T-helper 1 cell treated with Interleukin-12 subunit alpha and Interleukin-12 subunit beta and Interleukin-4 antibody, amounts not matched to agents 30 μg/mL and 1 μg/mL, for 36 hours (primary cell): ENCODE measurements around the gene HNRNPH1.
A peak's percentile ranks its signal among the peaks of the same experiment; 100 is the strongest.
"Not testable (repeated sequence)": the region's sequence is repeated elsewhere in the genome, so short reads cannot be mapped to it uniquely, and the experiment has no call there.

ENCODE experiments used
- H3K27ac Mint-ChIP-seq: one replicate; pipeline ENCODE4 v1.8.0; 2021; ENCODE audit warnings: mild to moderate bottlenecking, mixed read lengths
- H3K27me3 Mint-ChIP-seq: one replicate; pipeline ENCODE4 v1.8.0; 2021; ENCODE audit warnings: low read depth, mixed read lengths
- H3K36me3 Mint-ChIP-seq: one replicate; pipeline ENCODE4 v1.8.0; 2021; ENCODE audit warnings: low read depth, mixed read lengths
- H3K4me1 Mint-ChIP-seq: one replicate; pipeline ENCODE4 v1.8.0; 2021; ENCODE audit warnings: low read depth, mixed read lengths
- H3K4me3 Mint-ChIP-seq: one replicate; pipeline ENCODE4 v1.8.0; 2021; ENCODE audit warnings: mild to moderate bottlenecking, moderate library complexity, mixed read lengths
- H3K9me3 Mint-ChIP-seq: one replicate; pipeline ENCODE4 v1.8.0; 2021; ENCODE audit warnings: mixed read lengths

The HNRNPH1 gene

GRCh38 chr5:179634370-179635172, 11.1 kb upstream of the HNRNPH1 start:
- H3K27ac Mint-ChIP-seq, H3K36me3 Mint-ChIP-seq: not testable (repeated sequence)

DNA sequence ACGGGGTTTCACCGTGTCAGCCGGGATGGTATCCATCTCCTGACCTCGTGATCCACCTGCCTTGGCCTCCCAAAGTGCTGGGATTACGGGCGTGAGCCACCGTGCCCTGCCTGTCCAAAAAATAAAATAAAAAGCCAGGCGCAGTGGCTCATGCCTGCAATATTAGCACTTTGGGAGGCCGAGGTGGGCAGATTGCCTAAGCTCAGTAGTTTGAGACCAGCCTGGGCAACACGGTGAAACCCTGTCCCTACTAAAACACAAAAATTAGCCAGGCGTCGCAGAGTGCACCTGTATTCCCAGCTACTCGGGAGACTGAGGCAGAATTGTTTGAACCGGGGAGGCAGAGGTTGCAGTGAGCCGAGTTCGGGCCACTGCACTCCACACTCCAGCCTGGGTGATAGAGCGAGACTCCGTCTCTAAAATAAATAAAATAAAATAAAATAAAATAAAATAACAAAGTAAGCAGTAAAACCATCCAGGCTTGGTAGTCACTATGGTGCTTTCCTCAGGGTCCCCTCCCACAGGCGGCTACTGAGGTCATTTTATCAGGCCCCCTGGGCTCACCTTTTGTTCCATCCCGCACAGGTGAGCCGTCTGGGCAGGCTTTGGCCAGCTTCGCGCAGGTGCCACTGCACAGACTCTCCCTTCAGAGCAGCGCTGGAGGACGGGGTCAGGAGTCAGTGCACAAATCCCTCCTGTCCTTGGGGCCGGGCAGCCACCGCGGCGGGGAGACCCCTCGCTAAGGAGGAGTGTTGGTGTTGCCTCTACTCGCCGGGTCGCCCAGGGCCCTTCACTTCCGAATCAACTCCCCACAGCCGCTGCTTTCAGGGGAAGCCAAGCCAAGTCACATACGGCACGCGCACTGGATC, 10.3 kb upstream of the HNRNPH1 start:
- H3K36me3 Mint-ChIP-seq, H3K4me3 Mint-ChIP-seq, H3K9me3 Mint-ChIP-seq, H3K27me3 Mint-ChIP-seq, H3K27ac Mint-ChIP-seq, H3K4me1 Mint-ChIP-seq: not testable (repeated sequence)

More at GRCh38 chr5:179634370-179635172, 11.1 kb upstream of the HNRNPH1 start:
- not testable (repeated sequence) for H3K9me3 Mint-ChIP-seq, H3K27me3 Mint-ChIP-seq, H3K4me1 Mint-ChIP-seq, H3K4me3 Mint-ChIP-seq

DNA sequence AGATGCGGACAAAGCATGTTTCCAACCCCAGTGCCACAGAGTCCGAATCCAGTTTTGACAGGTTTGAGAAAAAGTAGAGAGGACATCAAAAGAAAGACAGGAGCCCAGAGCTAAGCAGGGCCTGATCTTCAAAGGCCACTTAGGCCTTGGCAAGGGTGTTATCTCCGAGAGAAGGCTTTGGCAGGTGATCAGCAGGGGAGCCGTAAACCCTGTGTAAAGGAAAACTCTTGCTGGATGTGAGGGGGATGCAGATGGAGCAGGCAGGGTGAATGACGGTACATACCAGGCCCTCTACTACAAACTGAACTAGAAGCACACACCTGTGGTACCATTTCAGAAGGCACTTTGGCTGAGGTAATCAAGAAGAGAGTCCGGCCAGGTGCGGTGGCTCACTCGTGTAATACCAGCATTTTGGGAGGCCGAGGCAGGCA, 1.4 kb upstream of the HNRNPH1 start:
- Mint-ChIP-seq H3K27ac (peak overlapping the region; percentile 100), H3K4me1 (peaks cover 38% of the 10 kb centered on the region), H3K27me3 (no peaks in the 10 kb centered on the region), H3K36me3 (peaks cover 36% of the 10 kb centered on the region), H3K4me3 (peak overlapping the region; percentile 99), H3K9me3 (no peaks in the 10 kb centered on the region)

- Mint-ChIP-seq H3K27ac (peak overlapping the region; percentile 100), H3K4me1 (peaks cover 44% of the 10 kb centered on the region), H3K27me3 (no peaks in the 10 kb centered on the region), H3K36me3 (peaks cover 41% of the 10 kb centered on the region), H3K9me3 (no peaks in the 10 kb centered on the region), H3K4me3 (peak overlapping the region; percentile 99)
Measured at GRCh38 chr5:179623906-179624741, 653 bp upstream of the HNRNPH1 start.

DNA sequence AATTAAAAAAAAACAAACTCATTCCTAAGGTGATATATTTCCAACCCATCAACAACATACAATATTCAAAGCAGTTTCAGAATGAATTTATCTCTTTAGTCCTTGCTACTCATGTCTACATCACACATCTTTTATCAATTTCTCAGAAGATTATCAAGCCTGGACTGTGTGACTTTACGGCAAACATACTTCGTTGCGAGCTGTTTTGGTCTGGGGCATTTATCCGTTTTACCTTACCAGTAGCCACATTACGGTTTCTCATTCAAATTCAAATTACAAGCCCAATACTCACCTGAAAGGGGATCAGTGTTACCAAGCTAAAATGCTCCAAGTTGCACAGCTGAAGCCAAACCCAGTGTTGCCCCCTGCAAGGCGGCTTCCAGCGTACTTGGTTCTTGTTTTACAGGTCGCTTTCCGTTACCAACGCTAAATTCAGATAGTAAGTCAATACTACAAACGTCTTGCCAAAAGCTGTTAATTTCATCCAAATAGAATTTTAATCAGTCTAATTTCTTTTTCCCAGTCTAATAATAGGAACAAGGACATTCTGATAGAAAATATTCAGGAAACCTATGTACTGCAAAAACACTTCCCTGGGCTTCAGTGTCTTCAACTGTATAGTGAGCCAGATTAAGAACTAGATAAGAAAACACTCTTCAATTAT, 1.8 kb downstream of the HNRNPH1 start:
- H3K4me3 Mint-ChIP-seq, result peak overlapping the region; percentile 90
- peak overlapping the region; percentile 87 for H3K27ac Mint-ChIP-seq
- peaks cover 60% of the 10 kb centered on the region for H3K36me3 Mint-ChIP-seq
- no peaks in the 10 kb centered on the region for H3K9me3 Mint-ChIP-seq
- peaks cover 59% of the 10 kb centered on the region for H3K4me1 Mint-ChIP-seq
- H3K27me3 Mint-ChIP-seq, result no peaks in the 10 kb centered on the region

DNA sequence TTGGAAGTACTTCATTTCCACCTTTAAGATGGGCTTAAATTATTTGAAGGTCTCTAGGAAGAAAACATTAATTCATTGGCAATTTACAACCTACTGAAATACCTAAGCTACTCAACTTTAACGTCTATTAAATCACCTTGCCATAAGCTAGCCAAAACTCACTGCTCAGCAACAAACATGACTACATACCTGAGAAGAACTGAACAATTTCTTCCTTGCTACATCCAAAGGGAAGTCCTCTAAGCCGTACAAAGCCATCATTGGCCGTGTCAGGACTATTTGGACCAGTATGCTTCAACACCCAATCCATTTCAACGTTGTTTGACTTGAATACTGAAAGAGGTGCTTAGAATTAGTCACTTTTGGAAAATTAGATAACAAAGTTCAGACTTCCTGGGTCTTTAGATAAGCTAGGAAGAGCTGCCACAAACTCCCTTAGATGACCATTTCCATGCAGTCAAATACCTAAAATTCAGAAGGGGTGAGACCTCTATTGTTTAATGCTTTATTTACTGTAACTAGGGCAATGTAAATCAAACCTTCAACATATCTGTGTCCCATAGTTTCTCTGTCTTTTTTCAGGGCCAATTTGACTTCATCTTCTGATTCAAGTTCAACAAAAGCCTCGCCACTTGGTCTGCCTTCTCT, 2.6 kb downstream of the HNRNPH1 start:
- Mint-ChIP-seq H3K4me3 (peak overlapping the region; percentile 90), H3K9me3 (no peaks in the 10 kb centered on the region), H3K27me3 (no peaks in the 10 kb centered on the region), H3K27ac (peak overlapping the region; percentile 87), H3K4me1 (peaks cover 66% of the 10 kb centered on the region), H3K36me3 (peaks cover 67% of the 10 kb centered on the region)

- Mint-ChIP-seq H3K4me3 (peak overlapping the region; percentile 90), H3K36me3 (peaks cover 71% of the 10 kb centered on the region), H3K9me3 (no peaks in the 10 kb centered on the region), H3K27me3 (no peaks in the 10 kb centered on the region), H3K4me1 (peaks cover 69% of the 10 kb centered on the region), H3K27ac (peak overlapping the region; percentile 87)
Measured at GRCh38 chr5:179620293-179620692, 3.2 kb downstream of the HNRNPH1 start.

- Mint-ChIP-seq H3K36me3 (peaks cover 74% of the 10 kb centered on the region), H3K4me1 (peaks cover 66% of the 10 kb centered on the region), H3K27ac (peak overlapping the region; percentile 16), H3K4me3 (peak overlapping the region; percentile 90), H3K27me3 (no peaks in the 10 kb centered on the region), H3K9me3 (no peaks in the 10 kb centered on the region)
Measured at GRCh38 chr5:179619776-179620175, 3.7 kb downstream of the HNRNPH1 start.

- Mint-ChIP-seq H3K4me3 (peak overlapping the region; percentile 92), H3K4me1 (peaks cover 59% of the 10 kb centered on the region), H3K36me3 (peaks cover 80% of the 10 kb centered on the region), H3K27me3 (no peaks in the 10 kb centered on the region), H3K27ac (peak overlapping the region; percentile 83), H3K9me3 (no peaks in the 10 kb centered on the region)
Measured at GRCh38 chr5:179618923-179619554, 4.4 kb downstream of the HNRNPH1 start.

- H3K4me1 Mint-ChIP-seq, result peaks cover 60% of the 10 kb centered on the region
- no peaks in the 10 kb centered on the region for H3K9me3 Mint-ChIP-seq
- peaks cover 82% of the 10 kb centered on the region for H3K36me3 Mint-ChIP-seq
- H3K4me3 Mint-ChIP-seq, result peak overlapping the region; percentile 8
- peak overlapping the region; percentile 49 for H3K27ac Mint-ChIP-seq
- H3K27me3 Mint-ChIP-seq, result no peaks in the 10 kb centered on the region
Measured at GRCh38 chr5:179617930-179618329, 5.5 kb downstream of the HNRNPH1 start.

GRCh38 chr5:179616002-179616594, 7.4 kb downstream of the HNRNPH1 start:
- peak overlapping the region; percentile 46 for H3K27ac Mint-ChIP-seq
- no peaks in the 10 kb centered on the region for H3K9me3 Mint-ChIP-seq
- H3K4me1 Mint-ChIP-seq, result peaks cover 59% of the 10 kb centered on the region
- H3K36me3 Mint-ChIP-seq, result peaks cover 76% of the 10 kb centered on the region
- no peaks in the 10 kb centered on the region for H3K27me3 Mint-ChIP-seq
- no peak overlapping the region for H3K4me3 Mint-ChIP-seq

GRCh38 chr5:179615203-179615602, 8.3 kb downstream of the HNRNPH1 start:
- no peaks in the 10 kb centered on the region for H3K9me3 Mint-ChIP-seq
- no peaks in the 10 kb centered on the region for H3K27me3 Mint-ChIP-seq
- peaks cover 75% of the 10 kb centered on the region for H3K36me3 Mint-ChIP-seq
- H3K4me3 Mint-ChIP-seq, result no peak overlapping the region
- no peak overlapping the region for H3K27ac Mint-ChIP-seq
- peaks cover 58% of the 10 kb centered on the region for H3K4me1 Mint-ChIP-seq

DNA sequence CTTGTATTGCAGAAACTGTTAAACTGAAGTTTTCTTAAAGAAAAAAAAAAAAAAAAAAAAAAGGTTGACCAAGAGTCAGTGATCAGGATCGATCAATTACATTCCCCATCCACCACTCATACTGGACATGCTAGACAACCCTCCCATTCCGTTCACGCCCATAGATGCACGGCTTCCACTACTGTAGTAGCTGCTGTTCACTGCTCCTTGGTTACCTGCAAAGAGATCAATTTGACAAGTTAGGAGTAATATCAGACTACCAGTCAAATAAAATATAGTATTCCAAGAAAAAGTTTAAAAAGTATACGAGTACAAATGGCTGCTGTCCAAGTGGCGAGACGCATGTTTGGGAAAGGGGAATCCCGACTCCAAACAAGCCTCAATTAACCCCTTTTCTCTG, 8.7 kb downstream of the HNRNPH1 start:
- Mint-ChIP-seq H3K36me3 (peaks cover 75% of the 10 kb centered on the region), H3K4me1 (peaks cover 57% of the 10 kb centered on the region), H3K4me3 (no peak overlapping the region), H3K27me3 (no peaks in the 10 kb centered on the region), H3K9me3 (no peaks in the 10 kb centered on the region), H3K27ac (peak overlapping the region; percentile 7)
